ENCODE data around the gene LMO1. TPM values are rescaled to one million over a fixed set of nuclear protein-coding genes. Genes with fewer than 3 reads are reported as not detected.

The LMO1 gene
- polyA plus RNA-seq, 3 donors = not detected

DNA sequence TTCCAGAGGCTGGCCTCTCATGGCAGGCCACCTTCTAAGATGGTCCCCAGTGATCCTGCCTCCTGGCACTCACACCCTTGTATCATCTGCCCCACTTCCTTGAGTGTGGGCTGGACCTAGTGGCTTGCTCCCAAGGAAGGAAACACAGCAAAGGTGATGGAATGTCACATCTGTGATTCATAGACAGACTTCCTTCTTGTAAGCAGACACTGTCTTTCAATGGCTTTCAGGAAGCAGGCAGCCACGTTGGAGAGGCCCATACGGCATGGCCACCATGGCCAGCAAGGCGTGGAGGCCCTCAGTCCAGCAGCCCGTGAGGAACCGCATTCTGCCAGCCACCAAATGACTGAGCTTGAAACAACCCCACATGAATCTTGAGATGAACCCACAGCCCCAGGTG lies 11.3 kb downstream of the LMO1 start:
- TF ChIP-seq, protein P1, sequence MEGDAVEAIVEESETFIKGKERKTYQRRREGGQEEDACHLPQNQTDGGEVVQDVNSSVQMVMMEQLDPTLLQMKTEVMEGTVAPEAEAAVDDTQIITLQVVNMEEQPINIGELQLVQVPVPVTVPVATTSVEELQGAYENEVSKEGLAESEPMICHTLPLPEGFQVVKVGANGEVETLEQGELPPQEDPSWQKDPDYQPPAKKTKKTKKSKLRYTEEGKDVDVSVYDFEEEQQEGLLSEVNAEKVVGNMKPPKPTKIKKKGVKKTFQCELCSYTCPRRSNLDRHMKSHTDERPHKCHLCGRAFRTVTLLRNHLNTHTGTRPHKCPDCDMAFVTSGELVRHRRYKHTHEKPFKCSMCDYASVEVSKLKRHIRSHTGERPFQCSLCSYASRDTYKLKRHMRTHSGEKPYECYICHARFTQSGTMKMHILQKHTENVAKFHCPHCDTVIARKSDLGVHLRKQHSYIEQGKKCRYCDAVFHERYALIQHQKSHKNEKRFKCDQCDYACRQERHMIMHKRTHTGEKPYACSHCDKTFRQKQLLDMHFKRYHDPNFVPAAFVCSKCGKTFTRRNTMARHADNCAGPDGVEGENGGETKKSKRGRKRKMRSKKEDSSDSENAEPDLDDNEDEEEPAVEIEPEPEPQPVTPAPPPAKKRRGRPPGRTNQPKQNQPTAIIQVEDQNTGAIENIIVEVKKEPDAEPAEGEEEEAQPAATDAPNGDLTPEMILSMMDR (IDR thresholded peaks at IDR 0.05) = no peak
- H3K4me3 ChIP-seq (replicated peaks in 1 of 3; ENCODE audit: low read depth in 2 of 3, low read length in 3 of 3) = no peak overlapping the region
- H3K4me1 ChIP-seq (ENCODE audit: control insufficient read depth in 1 of 2, insufficient read depth in 2 of 2, low read length in 2 of 2) = no peaks in the 10 kb centered on the region
- Mint-ChIP-seq H3K36me3 (no peaks in the 10 kb centered on the region), H3K27me3 (ENCODE audit: low read depth in 3 of 3) (peaks cover 0 to 2% (median 1%) of the 10 kb centered on the region in 3 donors), H3K4me3 (no peak overlapping the region), H3K4me1 (no peaks in the 10 kb centered on the region), H3K27ac (no peak overlapping the region), H3K9me3 (peaks cover 0 to 2% (median 0%) of the 10 kb centered on the region in 7 donors)
- H3K4me2 ChIP-seq (replicated peaks; ENCODE audit: extremely low read depth, low read length, poor library complexity, severe bottlenecking) = no peak overlapping the region
- WGBS (ENCODE audit: insufficient coverage) = 60% methylated on average over 3 of the region's 5 CpGs
- no peak for DNase-seq
- H3K27ac ChIP-seq (ENCODE audit: low read depth in 1 of 2, low read length in 2 of 2) = no peak overlapping the region
- no peaks in the 10 kb centered on the region for H3K9me3 ChIP-seq (replicated peaks in 1 of 2; ENCODE audit: control insufficient read depth in 1 of 2, insufficient read depth in 1 of 2, low read length in 2 of 2)
- H3K9ac ChIP-seq (ENCODE audit: insufficient read depth, low read length, poor library complexity, severe bottlenecking) = no peak overlapping the region
- intact Hi-C loops (cut with micrococcal nuclease) = no loop called here
- H3K27me3 ChIP-seq (ENCODE audit: control insufficient read depth in 2 of 2, insufficient read depth in 2 of 2, low read length in 2 of 2) = no peaks in the 10 kb centered on the region
- no peaks in the 10 kb centered on the region for H3K79me2 ChIP-seq (ENCODE audit: insufficient read depth, low read length)
- no peak overlapping the region for H2AFZ ChIP-seq (ENCODE audit: insufficient read depth, low read depth, low read length, poor library complexity, severe bottlenecking)
- no peaks in the 10 kb centered on the region for H3K36me3 ChIP-seq (replicated peaks in 1 of 2; ENCODE audit: control insufficient read depth in 1 of 2, insufficient read depth in 2 of 2, low read length in 2 of 2)
- no peaks in the 10 kb centered on the region for H4K20me1 ChIP-seq (ENCODE audit: insufficient read depth, low read length)

- Mint-ChIP-seq H3K4me1 (no peaks in the 10 kb centered on the region), H3K27ac (no peak overlapping the region), H3K4me3 (no peak overlapping the region), H3K9me3 (peaks cover 0 to 2% (median 0%) of the 10 kb centered on the region in 7 donors), H3K36me3 (no peaks in the 10 kb centered on the region), H3K27me3 (ENCODE audit: low read depth in 3 of 3) (peaks cover 0 to 4% (median 0%) of the 10 kb centered on the region in 3 donors)
- WGBS (ENCODE audit: insufficient coverage) = 94% methylated on average over 7 of the region's 10 CpGs
- no peak for DNase-seq
- TF ChIP-seq, protein P1 (IDR thresholded peaks at IDR 0.05) = no peak
- no peak overlapping the region for H3K4me2 ChIP-seq (replicated peaks; ENCODE audit: extremely low read depth, low read length, poor library complexity, severe bottlenecking)
- no peak overlapping the region for H3K4me3 ChIP-seq (replicated peaks in 1 of 3; ENCODE audit: low read depth in 2 of 3, low read length in 3 of 3)
- H3K27ac ChIP-seq (ENCODE audit: low read depth in 1 of 2, low read length in 2 of 2) = no peak overlapping the region
- no peaks in the 10 kb centered on the region for H3K36me3 ChIP-seq (replicated peaks in 1 of 2; ENCODE audit: control insufficient read depth in 1 of 2, insufficient read depth in 2 of 2, low read length in 2 of 2)
- no peaks in the 10 kb centered on the region for H4K20me1 ChIP-seq (ENCODE audit: insufficient read depth, low read length)
- no peaks in the 10 kb centered on the region for H3K79me2 ChIP-seq (ENCODE audit: insufficient read depth, low read length)
- H3K27me3 ChIP-seq (ENCODE audit: control insufficient read depth in 2 of 2, insufficient read depth in 2 of 2, low read length in 2 of 2) = no peaks in the 10 kb centered on the region
- H2AFZ ChIP-seq (ENCODE audit: insufficient read depth, low read depth, low read length, poor library complexity, severe bottlenecking) = no peak overlapping the region
- H3K4me1 ChIP-seq (ENCODE audit: control insufficient read depth in 1 of 2, insufficient read depth in 2 of 2, low read length in 2 of 2) = no peaks in the 10 kb centered on the region
- no peaks in the 10 kb centered on the region for H3K9me3 ChIP-seq (replicated peaks in 1 of 2; ENCODE audit: control insufficient read depth in 1 of 2, insufficient read depth in 1 of 2, low read length in 2 of 2)
- H3K9ac ChIP-seq (ENCODE audit: insufficient read depth, low read length, poor library complexity, severe bottlenecking) = no peak overlapping the region
- intact Hi-C loops (cut with micrococcal nuclease) = no loop called here
These were observed 11.9 kb downstream of the LMO1 start for GRCh38 chr11:8251616-8252295.

All from CD14-positive monocyte (primary cell).